ENCODE measurements around the gene MBNL1. TPM values are rescaled to one million over a fixed set of nuclear protein-coding genes. Genes with fewer than 3 reads are reported as not detected.
"Not testable (repeated sequence)": the region's sequence is repeated elsewhere in the genome, so short reads cannot be mapped to it uniquely, and the experiment has no call there.

Gene MBNL1
- total and polyA plus RNA-seq, 2 of the 4 experiments (the other 2 are of a cell fraction) = 127 to 664 TPM

GRCh38 chr3:152337337-152337736, 68.6 kb downstream of the MBNL1 start:
- H2AK5ac ChIP-seq (ENCODE audit: low read depth, low read length); H2BK5ac ChIP-seq (ENCODE audit: low read depth, low read length, poor library complexity, severe bottlenecking); H2BK20ac ChIP-seq (ENCODE audit: low read depth, low read length); H3K9me3 ChIP-seq (ENCODE audit: control insufficient read depth, insufficient read depth, low read length); dilution Hi-C loops (cut with HindIII; ENCODE audit: low sequenced_read_pairs, unreplicated experiment); H4K91ac ChIP-seq (ENCODE audit: insufficient read depth, low read depth, low read length); H4K8ac ChIP-seq (ENCODE audit: low read depth in 2 of 2, low read length in 2 of 2); H3K23ac ChIP-seq (ENCODE audit: low read depth, low read length); H2AK9ac ChIP-seq (replicated peaks; ENCODE audit: low read depth, low read length, poor library complexity); H2BK15ac ChIP-seq (ENCODE audit: low read depth, low read length); ATAC-seq (ENCODE audit: low read depth); H3K4me3 ChIP-seq (ENCODE audit: insufficient read depth, low read depth, low read length); in situ Hi-C loops (cut with MboI; ENCODE audit: low sequenced_read_pairs); H3K18ac ChIP-seq (ENCODE audit: low read depth, low read length); CTCF ChIA-PET; POLR2A ChIA-PET (ENCODE audit: unreplicated experiment); H4K5ac ChIP-seq (ENCODE audit: low read depth, low read length); BruUV-seq (replicated peaks); H3K27me3 ChIP-seq (ENCODE audit: control insufficient read depth, insufficient read depth, low read length); DNase-seq; H3K14ac ChIP-seq (replicated peaks; ENCODE audit: low read depth, low read length); H3K9ac ChIP-seq (ENCODE audit: low read depth, low read length); H3K4me1 ChIP-seq (ENCODE audit: control insufficient read depth, insufficient read depth, low read length); H3K56ac ChIP-seq (ENCODE audit: extremely low read depth, insufficient read depth, low read length); H3K4me2 ChIP-seq (ENCODE audit: low read depth, low read length); H2BK120ac ChIP-seq (ENCODE audit: low read depth, low read length); H3K27ac ChIP-seq (ENCODE audit: insufficient read depth, low read length); H2AFZ ChIP-seq (replicated peaks; ENCODE audit: low read length, poor library complexity); intact Hi-C loops (cut with micrococcal nuclease): not testable (repeated sequence)
- H3K4ac ChIP-seq (ENCODE audit: low read depth, low read length) = peak overlapping the region; percentile 4; the same call in 1 of the 2 replicates
- peaks cover 14% of the 10 kb centered on the region for H3K9me1 ChIP-seq (ENCODE audit: insufficient read depth, low read length)
- peaks cover 33 to 65% of the 10 kb centered on the region in 2 experiments for H3K79me1 ChIP-seq (ENCODE audit: low read depth in 1 of 2, low read length in 2 of 2)
- peaks cover 20% of the 10 kb centered on the region for H3K36me3 ChIP-seq (ENCODE audit: control insufficient read depth, insufficient read depth, low read length)
- peaks cover 36% of the 10 kb centered on the region for H4K20me1 ChIP-seq (ENCODE audit: insufficient read depth, low read length)
- 95% methylated on average over 5 of the region's 6 CpGs; no CpG with 5 or more reads in 1 of the 2 experiments for WGBS, 2 experiments (ENCODE audit: extremely low coverage in 2 of 2, insufficient read length in 1 of 2)
